HepG2 (cell line): Measurements from ENCODE around the gene TMOD3.

Experiments
- POLR2AphosphoS5 ChIP-seq: IDR thresholded peaks from 2 replicates; pipeline ENCODE4 v1.6.1; 2012; ENCODE audit warnings: low read depth, low read length
- ZFP41 ChIP-seq: sonication (generic); formaldehyde crosslinking; IDR thresholded peaks from 2 replicates; pipeline ENCODE4 v1.4.0; 2020; ENCODE audit warnings: mild to moderate bottlenecking, missing genetic modification reagents, borderline replicate concordance
- ZNF432 ChIP-seq: sonication (generic); formaldehyde crosslinking; IDR thresholded peaks from 2 replicates; pipeline ENCODE4 v1.5.0; 2020; ENCODE audit warnings: missing genetic modification reagents, mild to moderate bottlenecking, borderline replicate concordance
- TF ChIP-seq, protein P1 (sequence below): sonication (generic); formaldehyde crosslinking; IDR thresholded peaks from 2 replicates; pipeline ENCODE4 v1.5.0; 2020; ENCODE audit warnings: mild to moderate bottlenecking, missing genetic modification reagents, moderate library complexity

DNA sequence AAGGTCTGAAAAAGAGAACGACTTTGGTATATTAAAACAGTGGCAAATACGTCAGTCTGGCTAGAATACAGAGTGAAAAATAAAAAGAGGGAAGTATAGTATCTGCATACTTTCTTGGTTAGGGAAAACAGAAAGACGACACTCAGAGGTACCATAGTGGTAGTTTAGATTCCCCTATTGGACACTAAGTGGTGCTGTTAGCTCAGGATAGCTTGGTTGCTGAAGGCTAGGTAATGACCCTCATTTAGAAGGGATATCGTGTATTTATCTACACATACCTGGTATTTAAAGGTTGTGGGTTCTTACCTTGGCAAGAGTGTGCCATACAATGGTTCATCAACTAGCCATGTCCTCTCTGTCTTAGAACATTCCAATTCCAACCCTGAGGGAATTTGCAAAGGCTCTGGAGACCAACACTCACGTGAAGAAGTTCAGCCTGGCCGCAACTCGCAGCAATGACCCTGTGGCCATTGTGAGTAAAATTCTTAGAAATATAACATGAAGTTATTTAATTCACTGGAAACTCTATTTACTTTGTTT, 47.0 kb upstream of the TMOD3 start:
- TF ChIP-seq ZFP41 (CRISPR knock-in tag) (no peak), POLR2AphosphoS5 (no peak), ZNF432 (CRISPR knock-in tag) (no peak)
- TF ChIP-seq, protein P1, sequence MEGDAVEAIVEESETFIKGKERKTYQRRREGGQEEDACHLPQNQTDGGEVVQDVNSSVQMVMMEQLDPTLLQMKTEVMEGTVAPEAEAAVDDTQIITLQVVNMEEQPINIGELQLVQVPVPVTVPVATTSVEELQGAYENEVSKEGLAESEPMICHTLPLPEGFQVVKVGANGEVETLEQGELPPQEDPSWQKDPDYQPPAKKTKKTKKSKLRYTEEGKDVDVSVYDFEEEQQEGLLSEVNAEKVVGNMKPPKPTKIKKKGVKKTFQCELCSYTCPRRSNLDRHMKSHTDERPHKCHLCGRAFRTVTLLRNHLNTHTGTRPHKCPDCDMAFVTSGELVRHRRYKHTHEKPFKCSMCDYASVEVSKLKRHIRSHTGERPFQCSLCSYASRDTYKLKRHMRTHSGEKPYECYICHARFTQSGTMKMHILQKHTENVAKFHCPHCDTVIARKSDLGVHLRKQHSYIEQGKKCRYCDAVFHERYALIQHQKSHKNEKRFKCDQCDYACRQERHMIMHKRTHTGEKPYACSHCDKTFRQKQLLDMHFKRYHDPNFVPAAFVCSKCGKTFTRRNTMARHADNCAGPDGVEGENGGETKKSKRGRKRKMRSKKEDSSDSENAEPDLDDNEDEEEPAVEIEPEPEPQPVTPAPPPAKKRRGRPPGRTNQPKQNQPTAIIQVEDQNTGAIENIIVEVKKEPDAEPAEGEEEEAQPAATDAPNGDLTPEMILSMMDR (CRISPR knock-in tag): peak; percentile 76
